ENCODE results near the gene BORCS6. TPM values are rescaled to one million over a fixed set of nuclear protein-coding genes. Genes with fewer than 3 reads are reported as not detected.

BORCS6 gene
- total and polyA plus RNA-seq, 2 of the 13 experiments (the other 11 are each of a cell fraction or from before 2014, with no cell fraction given): 2.0 to 5.1 TPM

GRCh38 chr17:8222630-8223355 is 32.8 kb upstream of the BORCS6 start:
- peak overlapping the region; percentile 69 to 85 (median 70) for H3K4me3 ChIP-seq (replicated peaks in 1 of 3; ENCODE audit: insufficient read depth in 1 of 3, low read depth in 2 of 3, low read length in 3 of 3)
- DNase-seq (ENCODE audit: low spot score): peak; percentile 88
- peak overlapping the region; percentile 95 for H3K4me2 ChIP-seq (ENCODE audit: low read depth, low read length)
- no peak for FAIRE-seq
- in situ Hi-C loops (cut with HindIII; ENCODE audit: extremely low pct_ligation_motif_present, low pct_unique_long_range_greater_than_20kb) (loop anchor here (5.0 kb wide), 2 partner anchors 35 to 80 kb away; no protein-coding TSS in a partner anchor), intact Hi-C loops (cut with micrococcal nuclease; ENCODE audit: unreplicated experiment) (loop anchor here (1.0 to 5.0 kb wide), 4 partner anchors 27 to 155 kb away; partner anchors contain the start of genes KRABD2 and PFAS)
- H3K27me3 ChIP-seq (ENCODE audit: control insufficient read depth in 1 of 2, insufficient read depth in 2 of 2, low read length in 2 of 2): no peaks in the 10 kb centered on the region; a peak in 1 of 5 replicates
- H3K4me1 ChIP-seq (ENCODE audit: insufficient read depth, low read length): peaks cover 33% of the 10 kb centered on the region
- peak; percentile 64 for ATAC-seq
- H2AFZ ChIP-seq (ENCODE audit: low read length): no peak overlapping the region
- H3K27ac ChIP-seq (ENCODE audit: extremely low read length, insufficient read depth, low read length): peak overlapping the region; percentile 91
- BruUV-seq (replicated peaks): TSS peak; percentile 34
- ChIA-PET POLR2A (interaction anchor here (0.5 to 7.7 kb wide), 24 partner anchors 11 to 820 kb away, joined by 3 to 111 read pairs (median 4); partner anchors contain the start of genes AURKB, BORCS6, CTC1 and KRABD2), CTCF (ENCODE audit: low intra/inter-chr PET ratio, low total read pairs) (interaction anchor here (0.7 kb wide), 1 partner anchor 78 kb away, joined by 3 read pairs; no protein-coding TSS in a partner anchor)
- peaks cover 4% of the 10 kb centered on the region; the same call in 1 of the 2 replicates for H4K20me1 ChIP-seq (ENCODE audit: insufficient read depth, low read length)
- 4% methylated on average over 18 of the region's 49 CpGs for WGBS (ENCODE audit: low lambda C conversion rate)
- H3K36me3 ChIP-seq (replicated peaks in 1 of 2; ENCODE audit: control insufficient read depth in 1 of 2, insufficient read depth in 2 of 2, low read length in 2 of 2): peaks cover under 1 to 8% of the 10 kb centered on the region in 2 experiments; a peak in 4 of 5 replicates
- peak overlapping the region; percentile 80 for H3K9ac ChIP-seq (ENCODE audit: insufficient read depth, low read depth, low read length)
- H3K9me3 ChIP-seq (ENCODE audit: low read length): no peaks in the 10 kb centered on the region
- no peaks in the 10 kb centered on the region for H3K79me2 ChIP-seq (ENCODE audit: insufficient read depth, low read length)
- TF ChIP-seq HOMEZ (CRISPR knock-in tag; IDR thresholded peaks at IDR 0.05; ENCODE audit: low read depth): no peak
- peak; percentile 82 for TF ChIP-seq PHF8 (CRISPR knock-in tag; IDR thresholded peaks at IDR 0.05)
- peak; percentile 88 for TF ChIP-seq SSRP1 (CRISPR knock-in tag; IDR thresholded peaks at IDR 0.05)
- no peak; the same call in 1 of the 2 replicates for TF ChIP-seq ZNF446 (CRISPR knock-in tag; IDR thresholded peaks at IDR 0.05)
- peak; percentile 21; the same call in 1 of the 2 replicates for TF ChIP-seq ZNF441 (CRISPR knock-in tag; IDR thresholded peaks at IDR 0.05; ENCODE audit: borderline replicate concordance)
- 0 out of 2 replicates have a peak, but pooled peaks have one; percentile 22 for TF ChIP-seq ZNF232 (CRISPR knock-in tag; IDR thresholded peaks at IDR 0.05; ENCODE audit: borderline replicate concordance)
- TF ChIP-seq ZNF761 (CRISPR knock-in tag; conservative IDR thresholded peaks at IDR 0.05): no peak
- TF ChIP-seq ZNF207 (IDR thresholded peaks at IDR 0.05; ENCODE audit: borderline replicate concordance): no peak
- TF ChIP-seq ZNF816 (CRISPR knock-in tag; IDR thresholded peaks at IDR 0.05; ENCODE audit: borderline replicate concordance): no peak
- peak; percentile 47; the same call in 1 of the 2 replicates for TF ChIP-seq BCL6 (CRISPR knock-in tag; IDR thresholded peaks at IDR 0.05)
- TF ChIP-seq U2AF2 (IDR thresholded peaks at IDR 0.05; ENCODE audit: low read depth, low read length): no peak
- no peak for TF ChIP-seq NFE2L2 (IDR thresholded peaks at IDR 0.05; ENCODE audit: low read length)
- peak; percentile 68; the same call in 1 of the 2 replicates for TF ChIP-seq ZNF713 (CRISPR knock-in tag; IDR thresholded peaks at IDR 0.05)
- no peak; the same call in 1 of the 2 replicates for TF ChIP-seq ZNF598 (CRISPR knock-in tag; IDR thresholded peaks at IDR 0.05; ENCODE audit: borderline replicate concordance)
- TF ChIP-seq HOXA9 (CRISPR knock-in tag; IDR thresholded peaks at IDR 0.05; ENCODE audit: borderline replicate concordance): no peak
- peak; percentile 67; the same call in 1 of the 2 replicates for TF ChIP-seq ZFP36L1 (CRISPR knock-in tag; IDR thresholded peaks at IDR 0.05)
- TF ChIP-seq ZFYVE20 (CRISPR knock-in tag; IDR thresholded peaks at IDR 0.05; ENCODE audit: borderline replicate concordance, low read depth): no peak
- TF ChIP-seq FLYWCH1 (CRISPR knock-in tag; IDR thresholded peaks at IDR 0.05): no peak
- no peak for TF ChIP-seq SMARCC2 (IDR thresholded peaks at IDR 0.05)
- TF ChIP-seq REPIN1 (CRISPR knock-in tag; IDR thresholded peaks at IDR 0.05; ENCODE audit: borderline replicate concordance, low read depth): peak; percentile 82
- TF ChIP-seq ZSCAN25 (CRISPR knock-in tag; IDR thresholded peaks at IDR 0.05): no peak
- no peak; the same call in 1 of the 2 replicates for TF ChIP-seq RARG (CRISPR knock-in tag; IDR thresholded peaks at IDR 0.05; ENCODE audit: low read depth)
- TF ChIP-seq ZNF383 (CRISPR knock-in tag; IDR thresholded peaks at IDR 0.05; ENCODE audit: borderline replicate concordance): no peak
- no peak for TF ChIP-seq KLF11 (CRISPR knock-in tag; IDR thresholded peaks at IDR 0.05)
- TF ChIP-seq ZNF589 (CRISPR knock-in tag; conservative IDR thresholded peaks at IDR 0.05): no peak; the same call in 1 of the 2 replicates

Data from HepG2 (cell line).